ENCODE measurements around the gene AK5.

The AK5 gene

GRCh38 chr1:77489910-77490309 lies 208.1 kb downstream of the AK5 start:
- no peak for DNase-seq (ENCODE audit: low read depth)
- TF ChIP-seq CTCF (IDR thresholded peaks at IDR 0.05; ENCODE audit: low read depth, low read length) = no peak
- TF ChIP-seq POLR2A (IDR thresholded peaks at IDR 0.05; ENCODE audit: extremely low read depth, insufficient read length) = no peak
- TF ChIP-seq MYC (IDR thresholded peaks at IDR 0.05; ENCODE audit: low read depth, low read length) = no peak
- no peak for TF ChIP-seq MAX (IDR thresholded peaks at IDR 0.05; ENCODE audit: low read depth, low read length)
- no peak overlapping the region for H3K4me3 ChIP-seq (ENCODE audit: low read depth, low read length)

DNA sequence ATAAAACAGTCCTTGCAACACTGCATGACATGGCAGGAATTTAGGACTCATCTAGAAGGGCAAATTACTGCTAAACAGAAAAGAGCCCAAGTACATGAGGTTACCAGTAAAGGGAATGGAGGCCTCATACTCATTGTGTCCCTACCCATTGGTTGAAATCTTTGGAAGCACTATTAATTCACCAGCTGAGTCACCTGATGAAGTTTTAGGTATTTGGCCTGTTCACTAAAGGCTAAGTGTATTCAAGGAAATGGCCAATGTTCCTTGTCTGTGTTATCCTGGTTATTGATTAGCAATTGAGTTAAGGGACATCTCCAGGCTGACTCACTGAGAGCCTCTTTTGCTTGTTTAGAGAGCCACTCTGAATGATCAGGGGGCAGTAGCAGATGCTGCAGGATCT lies 212.2 kb downstream of the AK5 start:
- DNase-seq (ENCODE audit: low read depth) = no peak
- H3K4me3 ChIP-seq (ENCODE audit: low read depth, low read length) = no peak overlapping the region
- TF ChIP-seq MAX (IDR thresholded peaks at IDR 0.05; ENCODE audit: low read depth, low read length) (no peak), CTCF (IDR thresholded peaks at IDR 0.05; ENCODE audit: low read depth, low read length) (no peak), POLR2A (IDR thresholded peaks at IDR 0.05; ENCODE audit: extremely low read depth, insufficient read length) (no peak), MYC (IDR thresholded peaks at IDR 0.05; ENCODE audit: low read depth, low read length) (no peak)

- DNase-seq (ENCODE audit: low read depth) = no peak
- TF ChIP-seq POLR2A (IDR thresholded peaks at IDR 0.05; ENCODE audit: extremely low read depth, insufficient read length) = no peak
- no peak for TF ChIP-seq MAX (IDR thresholded peaks at IDR 0.05; ENCODE audit: low read depth, low read length)
- H3K4me3 ChIP-seq (ENCODE audit: low read depth, low read length) = no peak overlapping the region
These were observed 217.1 kb downstream of the AK5 start for GRCh38 chr1:77498918-77499317.

DNA sequence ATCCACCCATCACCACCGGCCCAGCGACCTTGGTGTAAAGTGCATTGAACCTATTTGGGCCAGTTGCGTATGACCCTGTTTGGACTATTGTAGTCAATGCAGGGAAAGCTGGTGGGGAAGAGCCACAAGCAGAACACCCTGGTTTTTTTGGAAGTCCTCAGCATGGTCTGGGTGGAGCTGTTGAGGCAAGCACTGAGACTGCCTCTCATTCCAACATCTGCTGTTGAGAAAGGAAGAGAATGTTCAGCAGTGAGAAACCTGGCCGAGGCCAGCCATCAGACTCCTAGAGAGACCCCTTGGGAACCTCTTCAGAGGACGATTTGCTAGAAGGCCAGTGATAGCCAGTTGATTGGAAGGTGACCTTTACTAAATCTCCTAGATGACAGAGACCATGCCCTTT lies 217.6 kb downstream of the AK5 start:
- H3K4me3 ChIP-seq (ENCODE audit: low read depth, low read length) = no peak overlapping the region
- TF ChIP-seq CTCF (IDR thresholded peaks at IDR 0.05; ENCODE audit: low read depth, low read length) (no peak), POLR2A (IDR thresholded peaks at IDR 0.05; ENCODE audit: extremely low read depth, insufficient read length) (no peak), MYC (IDR thresholded peaks at IDR 0.05; ENCODE audit: low read depth, low read length) (no peak)

DNA sequence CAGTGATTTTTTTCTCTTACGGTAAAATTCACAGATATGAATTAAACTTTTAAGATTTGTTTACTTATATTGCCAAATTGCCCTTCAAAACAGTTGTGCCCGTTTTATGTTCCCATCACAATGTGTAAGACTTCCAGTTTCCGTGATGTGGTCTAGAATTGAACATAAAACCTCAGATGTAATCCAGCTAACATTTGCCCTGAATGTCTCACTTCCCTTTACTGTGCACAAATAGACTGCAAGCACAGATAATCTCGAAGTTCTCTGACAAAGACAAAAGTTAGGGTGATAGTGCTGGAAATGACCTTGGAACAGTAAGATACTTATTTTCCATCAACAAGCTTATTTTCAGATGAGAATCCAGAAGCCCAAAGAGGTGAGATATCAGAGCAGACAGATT lies 223.2 kb downstream of the AK5 start:
- no peak overlapping the region for H3K4me3 ChIP-seq (ENCODE audit: low read depth, low read length)
- DNase-seq (ENCODE audit: low read depth) = peak; percentile 47
- TF ChIP-seq MAX (IDR thresholded peaks at IDR 0.05; ENCODE audit: low read depth, low read length) (no peak), POLR2A (IDR thresholded peaks at IDR 0.05; ENCODE audit: extremely low read depth, insufficient read length) (no peak), CTCF (IDR thresholded peaks at IDR 0.05; ENCODE audit: low read depth, low read length) (no peak), MYC (IDR thresholded peaks at IDR 0.05; ENCODE audit: low read depth, low read length) (no peak)

More for the DNA sequence above, 217.6 kb downstream of the AK5 start:
- no peak for DNase-seq (ENCODE audit: low read depth)

DNA sequence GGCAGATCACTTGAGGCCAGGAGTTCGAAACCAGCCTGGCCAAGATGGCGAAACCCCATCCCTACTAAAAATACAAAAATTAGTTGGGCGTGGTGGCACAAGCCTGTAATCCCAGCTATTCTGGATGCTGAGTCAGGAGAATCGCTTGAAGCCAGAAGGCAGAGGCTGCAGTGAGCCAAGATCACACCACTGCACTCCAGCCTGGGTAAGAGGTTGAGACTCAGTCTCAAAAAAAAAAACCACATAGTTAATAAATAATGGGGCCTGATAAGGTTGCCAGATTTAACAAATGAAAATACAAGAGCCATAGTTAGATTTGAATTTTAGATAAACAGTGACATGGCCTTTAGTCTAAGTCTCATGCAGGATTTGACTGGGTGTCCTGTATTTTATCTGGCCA lies 225.0 kb downstream of the AK5 start:
- TF ChIP-seq POLR2A (IDR thresholded peaks at IDR 0.05; ENCODE audit: extremely low read depth, insufficient read length) = no peak
- no peak for TF ChIP-seq MAX (IDR thresholded peaks at IDR 0.05; ENCODE audit: low read depth, low read length)
- TF ChIP-seq MYC (IDR thresholded peaks at IDR 0.05; ENCODE audit: low read depth, low read length) = no peak
- no peak for TF ChIP-seq CTCF (IDR thresholded peaks at IDR 0.05; ENCODE audit: low read depth, low read length)
- H3K4me3 ChIP-seq (ENCODE audit: low read depth, low read length) = no peak overlapping the region
- no peak for DNase-seq (ENCODE audit: low read depth)

All from NB4 (cell line).